Sigmoid colon (tissue), 7 donors: ENCODE data around the gene PFDN4. TPM values are rescaled to one million over a fixed set of nuclear protein-coding genes. Genes with fewer than 3 reads are reported as not detected.
A peak's percentile ranks its signal among the peaks of the same experiment; 100 is the strongest.

Experiments used
- DNase-seq: peaks from one replicate; pipeline ENCODE4 v3.0.0-alpha.2; 2019
- H3K27ac ChIP-seq, 4 donors: fragments of 200-600 bp; sonication (generic); one replicate each; pipeline ENCODE4 v1.5.1; 2016 to 2019; ENCODE audit warnings: mild to moderate bottlenecking in 1 of 4
- H3K27me3 ChIP-seq, 3 donors: fragments of 200-600 bp; sonication (generic); one replicate each; pipeline ENCODE4 v1.5.1; 2019; ENCODE audit warnings: mild to moderate bottlenecking in 1 of 3
- H3K36me3 ChIP-seq, 4 donors: fragments of 200-600 bp; sonication (generic); one replicate each; pipeline ENCODE4 v1.5.1; 2016 to 2019
- H3K4me1 ChIP-seq, 4 donors: fragments of 200-600 bp; sonication (generic); one replicate each; pipeline ENCODE4 v1.5.1; 2017 to 2019
- H3K4me3 ChIP-seq, 4 donors: fragments of 200-600 bp; sonication (generic); one replicate each; pipeline ENCODE4 v1.5.1; 2017 to 2019; ENCODE audit warnings: mild to moderate bottlenecking in 2 of 4, moderate library complexity in 1 of 4
- H3K9me3 ChIP-seq, 4 donors: fragments of 200-600 bp in 3 of 4; sonication (generic) in 3 of 4; one replicate each; pipeline versions ENCODE4 v1.5.1 to v1.6.1; 2013 to 2019
- EP300 ChIP-seq, 4 donors: sonication (generic); formaldehyde crosslinking; IDR thresholded peaks; one replicate each; pipeline ENCODE4 v1.6.1; 2017; ENCODE audit warnings: antibody characterized with exemption in 4 of 4
- POLR2A ChIP-seq, 2 donors: fragments of 450-650 bp; IDR thresholded peaks; one replicate each; pipeline ENCODE4 v1.6.1; 2016; ENCODE audit warnings: antibody characterized with exemption in 2 of 2, mild to moderate bottlenecking in 2 of 2, moderate library complexity in 2 of 2
- POLR2AphosphoS5 ChIP-seq, 4 donors: sonication (generic); formaldehyde crosslinking; IDR thresholded peaks; one replicate each; pipeline ENCODE4 v1.6.1; 2017; ENCODE audit warnings: antibody characterized with exemption in 4 of 4
- WGBS, 2 donors: extraction: QIAGEN DNeasy Blood & Tissue Kit; methylation state at CpG; one replicate each; pipeline ENCODE4 v1.1.7; 2013; 5-methylcytosine and 5-hydroxymethylcytosine counted together
- intact Hi-C: fragments of 100-400 bp; cut with DNase I; formaldehyde crosslinking; loops from one replicate; pipeline ENCODE4 v1.15.1; 2023
- polyA plus RNA-seq, 3 donors: library from polyadenylated mRNA; stranded (reverse); fragments of 200-250 nt; gene quantifications; one replicate each; pipeline ENCODE4 v1.2.3, GENCODE V29; 2013
- total RNA-seq, 4 donors: library from RNA; depleted of rRNA; stranded (reverse); fragments of >200 nt; gene quantifications; one replicate each; pipeline ENCODE4 v1.1.0, GENCODE V29; 2016
- TF ChIP-seq, protein P1 (sequence below), 4 experiments: fragments of 450-650 bp in 3 of 4; fragments of 200-600 bp in 1 of 4; IDR thresholded peaks; one replicate each; pipeline ENCODE4 v1.5.1; 2016 to 2019; ENCODE audit warnings: antibody characterized with exemption in 4 of 4, mild to moderate bottlenecking in 3 of 4, moderate library complexity in 2 of 4
- donor health status: healthy with polysubstance abuse.
- donor health status: Bipolar disorder and iron deficiency.
- donor health status: healthy.

PFDN4 gene
- total and polyA plus RNA-seq, 7 donors = 55.3 to 284 (median 101) TPM

DNA sequence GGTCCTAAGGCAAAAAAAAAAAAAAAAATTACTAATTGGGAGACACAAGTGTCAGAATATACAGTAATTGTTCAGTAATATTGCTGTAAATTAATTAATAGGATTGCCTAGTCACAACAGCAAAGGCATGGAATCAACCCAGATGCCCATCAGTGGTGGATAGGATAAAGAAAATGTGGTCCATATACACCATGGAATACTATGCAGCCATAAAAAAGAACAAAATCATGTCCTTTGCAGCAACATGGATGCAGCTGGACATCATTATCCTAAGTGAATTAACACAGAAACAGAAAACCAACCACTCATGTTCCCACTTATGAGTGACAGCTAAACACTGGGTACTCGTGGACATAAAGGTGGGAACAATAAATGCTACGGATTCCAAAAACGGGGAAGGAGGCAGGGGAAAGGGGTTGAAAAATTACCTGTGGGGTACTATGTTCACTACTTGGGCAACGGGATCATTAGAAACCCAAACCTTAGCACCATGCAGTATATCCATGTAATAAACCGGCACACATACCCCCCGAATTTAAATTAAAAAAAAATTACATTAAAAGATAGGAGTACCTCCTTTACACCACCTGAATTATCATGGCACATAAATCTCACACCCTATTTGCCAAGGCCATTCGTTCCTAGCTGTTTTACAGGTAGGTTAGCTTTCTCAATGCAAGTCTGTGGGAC is 689 bp upstream of the PFDN4 start:
- H3K27ac ChIP-seq = peak overlapping the region; percentile 88 to 97 (median 90)
- no peak for DNase-seq
- no peaks in the 10 kb centered on the region for H3K9me3 ChIP-seq
- TF ChIP-seq POLR2AphosphoS5 (IDR thresholded peaks at IDR 0.05) = no peak
- TF ChIP-seq EP300 (IDR thresholded peaks at IDR 0.05) = no peak
- no peak for TF ChIP-seq POLR2A (IDR thresholded peaks at IDR 0.05)
- TF ChIP-seq, protein P1, sequence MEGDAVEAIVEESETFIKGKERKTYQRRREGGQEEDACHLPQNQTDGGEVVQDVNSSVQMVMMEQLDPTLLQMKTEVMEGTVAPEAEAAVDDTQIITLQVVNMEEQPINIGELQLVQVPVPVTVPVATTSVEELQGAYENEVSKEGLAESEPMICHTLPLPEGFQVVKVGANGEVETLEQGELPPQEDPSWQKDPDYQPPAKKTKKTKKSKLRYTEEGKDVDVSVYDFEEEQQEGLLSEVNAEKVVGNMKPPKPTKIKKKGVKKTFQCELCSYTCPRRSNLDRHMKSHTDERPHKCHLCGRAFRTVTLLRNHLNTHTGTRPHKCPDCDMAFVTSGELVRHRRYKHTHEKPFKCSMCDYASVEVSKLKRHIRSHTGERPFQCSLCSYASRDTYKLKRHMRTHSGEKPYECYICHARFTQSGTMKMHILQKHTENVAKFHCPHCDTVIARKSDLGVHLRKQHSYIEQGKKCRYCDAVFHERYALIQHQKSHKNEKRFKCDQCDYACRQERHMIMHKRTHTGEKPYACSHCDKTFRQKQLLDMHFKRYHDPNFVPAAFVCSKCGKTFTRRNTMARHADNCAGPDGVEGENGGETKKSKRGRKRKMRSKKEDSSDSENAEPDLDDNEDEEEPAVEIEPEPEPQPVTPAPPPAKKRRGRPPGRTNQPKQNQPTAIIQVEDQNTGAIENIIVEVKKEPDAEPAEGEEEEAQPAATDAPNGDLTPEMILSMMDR (IDR thresholded peaks at IDR 0.05) = no peak
- H3K27me3 ChIP-seq = no peaks in the 10 kb centered on the region
- H3K4me3 ChIP-seq = peak overlapping the region; percentile 82 to 98 (median 84)
- H3K4me1 ChIP-seq = peaks cover 0 to 34% (median 23%) of the 10 kb centered on the region in 4 donors
- intact Hi-C loops = loop anchor here (5.0 to 10.0 kb wide), 3 partner anchors 292 to 630 kb away; partner anchors contain the start of gene ZNF217
- H3K36me3 ChIP-seq = no peaks in the 10 kb centered on the region
- WGBS, 2 donors = 32 to 63% methylated on average over 7 of the region's 7 CpGs

DNA sequence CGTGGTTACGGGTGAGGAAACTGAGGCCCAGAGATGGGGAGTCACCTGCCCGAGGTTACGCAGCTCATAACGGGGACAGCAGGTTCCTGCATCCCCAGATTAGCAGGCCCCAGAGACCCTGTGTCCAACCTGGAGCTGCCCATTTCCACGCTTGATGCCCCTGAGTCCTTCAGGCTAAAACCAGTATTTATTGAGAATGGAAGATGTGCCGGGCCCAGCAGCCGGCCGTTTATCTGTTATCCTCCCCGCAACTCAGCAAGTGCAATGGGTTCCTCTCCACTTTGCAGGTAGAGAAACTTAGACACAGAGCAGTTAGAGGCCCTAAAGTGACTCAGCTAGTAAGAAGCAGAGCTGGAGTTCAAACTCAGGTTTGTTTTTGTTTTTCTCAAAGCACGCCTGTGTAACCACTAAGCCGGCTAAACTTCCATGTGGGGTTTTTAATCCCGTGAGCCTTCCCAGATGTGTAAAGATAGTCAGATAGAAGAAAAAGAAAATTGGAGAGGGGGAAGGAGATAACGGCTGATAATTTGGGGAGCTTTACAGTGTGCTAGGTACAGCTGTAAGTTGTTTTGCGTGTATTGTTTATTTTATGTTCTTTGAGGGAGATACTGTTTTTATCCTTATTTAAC is 775 bp downstream of the PFDN4 start:
- H3K27me3 ChIP-seq = no peaks in the 10 kb centered on the region
- peak overlapping the region; percentile 88 to 97 (median 90) for H3K27ac ChIP-seq
- intact Hi-C loops = loop anchor here (5.0 to 10.0 kb wide), 3 partner anchors 294 to 631 kb away; partner anchors contain the start of gene ZNF217
- DNase-seq = no peak
- no peaks in the 10 kb centered on the region for H3K9me3 ChIP-seq
- H3K36me3 ChIP-seq = no peaks in the 10 kb centered on the region
- TF ChIP-seq POLR2AphosphoS5 (IDR thresholded peaks at IDR 0.05) = no peak
- no peak for TF ChIP-seq POLR2A (IDR thresholded peaks at IDR 0.05)
- H3K4me3 ChIP-seq = peak overlapping the region; percentile 82 to 98 (median 84)
- WGBS, 2 donors = 1 to 4% methylated on average over 15 of the region's 15 CpGs
- H3K4me1 ChIP-seq = peaks cover 0 to 48% (median 35%) of the 10 kb centered on the region in 4 donors

DNA sequence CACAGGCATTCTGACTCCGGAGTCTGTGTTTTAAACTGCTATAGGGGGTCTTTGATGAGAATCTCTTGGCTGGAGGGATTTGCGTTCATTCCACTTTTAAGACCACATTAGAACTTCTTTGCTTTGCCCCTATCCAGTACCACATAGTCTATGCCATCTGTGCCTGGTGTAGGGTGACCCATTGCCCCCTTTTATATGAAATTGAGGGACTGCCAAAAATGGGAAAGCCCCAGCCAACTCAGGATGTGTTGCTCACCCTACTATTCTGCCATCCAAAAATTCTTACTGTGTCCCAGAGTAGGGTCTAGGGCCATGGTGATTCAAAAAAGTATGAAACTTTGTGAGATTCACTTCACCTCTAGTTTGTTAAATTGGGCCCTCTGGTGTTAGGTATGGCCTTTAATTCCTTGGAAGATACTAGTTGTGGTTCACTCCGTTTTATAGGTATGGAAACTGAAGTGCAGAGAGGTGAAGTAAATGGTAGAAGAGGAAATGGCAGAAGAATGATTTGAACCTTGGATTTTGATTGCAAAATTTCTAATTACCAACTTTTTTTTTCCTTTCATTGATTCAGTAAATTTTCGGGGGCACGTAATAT is 1.4 kb downstream of the PFDN4 start:
- Histone ChIP-seq H3K27me3 (no peaks in the 10 kb centered on the region), H3K4me3 (peak overlapping the region; percentile 82 to 98 (median 84)), H3K36me3 (no peaks in the 10 kb centered on the region), H3K27ac (peak overlapping the region in 1 of 4 donors; percentile 97), H3K9me3 (no peaks in the 10 kb centered on the region), H3K4me1 (peaks cover 0 to 49% (median 35%) of the 10 kb centered on the region in 4 donors)
- 86 to 89% methylated on average over 5 of the region's 5 CpGs for WGBS, 2 donors
- DNase-seq = no peak
- TF ChIP-seq POLR2AphosphoS5 (IDR thresholded peaks at IDR 0.05) (no peak), POLR2A (IDR thresholded peaks at IDR 0.05) (no peak)
- TF ChIP-seq, protein P1 (IDR thresholded peaks at IDR 0.05) = no peak
- intact Hi-C loops = loop anchor here (5.0 to 10.0 kb wide), 3 partner anchors 295 to 632 kb away; partner anchors contain the start of gene ZNF217

DNA sequence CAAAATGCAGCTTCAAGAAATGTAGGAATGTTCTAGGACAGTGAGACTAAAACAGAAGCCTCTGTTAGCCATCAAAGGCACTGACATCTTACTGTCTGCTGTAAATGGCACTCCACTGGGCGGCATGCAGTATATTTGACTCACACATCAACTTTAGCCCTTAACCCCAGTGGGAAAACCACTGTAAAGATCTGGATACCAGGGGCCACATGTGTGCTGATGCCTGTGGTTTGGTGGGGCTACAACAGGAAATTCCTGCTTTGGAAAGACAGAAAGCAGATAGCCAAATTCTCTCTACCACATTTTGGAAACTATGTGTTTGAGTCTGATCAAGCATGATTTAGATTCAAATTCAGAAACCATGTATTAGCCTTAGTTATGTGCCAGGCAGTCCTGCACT is 4.3 kb downstream of the PFDN4 start:
- DNase-seq = no peak
- intact Hi-C loops = no loop called here
- peak overlapping the region in 1 of 4 donors; percentile 0 for H3K27ac ChIP-seq
- H3K27me3 ChIP-seq = no peaks in the 10 kb centered on the region
- peaks cover 0 to 49% (median 35%) of the 10 kb centered on the region in 4 donors for H3K4me1 ChIP-seq
- H3K4me3 ChIP-seq = no peak overlapping the region
- no peaks in the 10 kb centered on the region for H3K9me3 ChIP-seq
- peaks cover 0 to 19% (median 3%) of the 10 kb centered on the region in 4 donors for H3K36me3 ChIP-seq
- 85 to 89% methylated on average over 1 of the region's 1 CpG for WGBS, 2 donors
- TF ChIP-seq, protein P1 (IDR thresholded peaks at IDR 0.05) = no peak
- TF ChIP-seq POLR2A (IDR thresholded peaks at IDR 0.05) (no peak), POLR2AphosphoS5 (IDR thresholded peaks at IDR 0.05) (no peak), EP300 (IDR thresholded peaks at IDR 0.05) (no peak)

DNA sequence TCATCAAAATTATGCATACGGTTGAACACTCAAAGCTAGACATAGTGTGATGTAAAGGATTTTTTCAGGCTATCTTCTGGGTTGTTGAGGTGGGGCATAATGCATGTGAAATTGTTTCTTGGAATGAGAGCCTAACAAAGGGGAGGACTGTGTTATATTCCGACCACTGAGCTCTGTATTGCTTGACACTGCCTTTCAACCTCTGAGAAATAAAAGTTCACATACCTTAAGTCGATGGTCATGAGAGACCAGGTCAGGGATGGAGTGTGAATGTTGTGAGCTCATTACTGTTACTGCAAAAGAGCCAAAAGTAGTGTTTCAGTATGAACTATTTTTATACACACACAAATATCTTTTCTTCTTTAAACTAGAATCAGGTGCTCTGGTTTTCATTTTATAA is 5.0 kb downstream of the PFDN4 start:
- Histone ChIP-seq H3K4me1 (peaks cover 0 to 49% (median 35%) of the 10 kb centered on the region in 4 donors), H3K9me3 (no peaks in the 10 kb centered on the region), H3K27me3 (no peaks in the 10 kb centered on the region), H3K27ac (no peak overlapping the region), H3K36me3 (peaks cover 0 to 22% (median 3%) of the 10 kb centered on the region in 4 donors), H3K4me3 (no peak overlapping the region)
- DNase-seq = no peak
- TF ChIP-seq POLR2A (IDR thresholded peaks at IDR 0.05) = no peak
- TF ChIP-seq EP300 (IDR thresholded peaks at IDR 0.05) = no peak
- TF ChIP-seq POLR2AphosphoS5 (IDR thresholded peaks at IDR 0.05) = no peak
- TF ChIP-seq, protein P1 (IDR thresholded peaks at IDR 0.05) = no peak
- intact Hi-C loops = no loop called here
- 92 to 95% methylated on average over 3 of the region's 3 CpGs for WGBS, 2 donors
